ENCODE data around the gene TRPC4. TPM values are rescaled to one million over a fixed set of nuclear protein-coding genes. Genes with fewer than 3 reads are reported as not detected.

The TRPC4 gene
- total RNA-seq, 1 donor from 2014 or later, result 2.6 TPM

- DNase-seq (ENCODE audit: low read depth), result no peak
- Histone ChIP-seq H3K4me3 (ENCODE audit: low read depth, low read length) (no peak overlapping the region), H3K27me3 (ENCODE audit: control insufficient read depth, insufficient read depth, low read length) (no peaks in the 10 kb centered on the region), H3K36me3 (ENCODE audit: control insufficient read depth, insufficient read depth, low read length) (no peaks in the 10 kb centered on the region)
- TF ChIP-seq, protein P1, sequence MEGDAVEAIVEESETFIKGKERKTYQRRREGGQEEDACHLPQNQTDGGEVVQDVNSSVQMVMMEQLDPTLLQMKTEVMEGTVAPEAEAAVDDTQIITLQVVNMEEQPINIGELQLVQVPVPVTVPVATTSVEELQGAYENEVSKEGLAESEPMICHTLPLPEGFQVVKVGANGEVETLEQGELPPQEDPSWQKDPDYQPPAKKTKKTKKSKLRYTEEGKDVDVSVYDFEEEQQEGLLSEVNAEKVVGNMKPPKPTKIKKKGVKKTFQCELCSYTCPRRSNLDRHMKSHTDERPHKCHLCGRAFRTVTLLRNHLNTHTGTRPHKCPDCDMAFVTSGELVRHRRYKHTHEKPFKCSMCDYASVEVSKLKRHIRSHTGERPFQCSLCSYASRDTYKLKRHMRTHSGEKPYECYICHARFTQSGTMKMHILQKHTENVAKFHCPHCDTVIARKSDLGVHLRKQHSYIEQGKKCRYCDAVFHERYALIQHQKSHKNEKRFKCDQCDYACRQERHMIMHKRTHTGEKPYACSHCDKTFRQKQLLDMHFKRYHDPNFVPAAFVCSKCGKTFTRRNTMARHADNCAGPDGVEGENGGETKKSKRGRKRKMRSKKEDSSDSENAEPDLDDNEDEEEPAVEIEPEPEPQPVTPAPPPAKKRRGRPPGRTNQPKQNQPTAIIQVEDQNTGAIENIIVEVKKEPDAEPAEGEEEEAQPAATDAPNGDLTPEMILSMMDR (IDR thresholded peaks at IDR 0.05; ENCODE audit: insufficient read depth, low read length, poor library complexity, severe bottlenecking), result peak; percentile 21
Measured at GRCh38 chr13:37769078-37769477, 100.5 kb downstream of the TRPC4 start.

DNA sequence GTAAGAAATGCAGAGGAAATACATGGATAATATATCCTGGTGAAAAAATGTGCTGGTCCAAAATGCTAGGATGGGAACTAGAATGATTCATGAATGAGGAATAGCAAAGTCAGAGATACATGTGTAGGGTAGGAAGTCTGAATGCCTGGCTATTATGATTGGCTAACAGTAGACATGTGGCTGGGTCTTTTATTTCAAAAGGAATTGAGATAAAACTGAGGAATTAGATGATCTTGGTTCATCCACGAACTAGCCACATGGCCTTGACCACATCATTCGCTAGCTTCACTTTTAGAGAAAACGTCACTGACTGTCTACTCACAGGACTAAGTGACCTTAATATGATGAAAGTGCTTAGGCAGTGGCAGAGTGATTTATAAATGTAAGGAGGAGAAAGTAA, 103.1 kb downstream of the TRPC4 start:
- Histone ChIP-seq H3K4me3 (ENCODE audit: low read depth, low read length) (no peak overlapping the region), H3K27me3 (ENCODE audit: control insufficient read depth, insufficient read depth, low read length) (no peaks in the 10 kb centered on the region), H3K36me3 (ENCODE audit: control insufficient read depth, insufficient read depth, low read length) (no peaks in the 10 kb centered on the region)
- no peak for DNase-seq (ENCODE audit: low read depth)
- TF ChIP-seq, protein P1 (IDR thresholded peaks at IDR 0.05; ENCODE audit: insufficient read depth, low read length, poor library complexity, severe bottlenecking), result no peak

GRCh38 chr13:37755349-37755748, 114.2 kb downstream of the TRPC4 start:
- Histone ChIP-seq H3K36me3 (ENCODE audit: control insufficient read depth, insufficient read depth, low read length) (no peaks in the 10 kb centered on the region), H3K27me3 (ENCODE audit: control insufficient read depth, insufficient read depth, low read length) (no peaks in the 10 kb centered on the region), H3K4me3 (ENCODE audit: low read depth, low read length) (no peak overlapping the region)
- no peak for DNase-seq (ENCODE audit: low read depth)
- TF ChIP-seq, protein P1 (IDR thresholded peaks at IDR 0.05; ENCODE audit: insufficient read depth, low read length, poor library complexity, severe bottlenecking), result no peak

DNA sequence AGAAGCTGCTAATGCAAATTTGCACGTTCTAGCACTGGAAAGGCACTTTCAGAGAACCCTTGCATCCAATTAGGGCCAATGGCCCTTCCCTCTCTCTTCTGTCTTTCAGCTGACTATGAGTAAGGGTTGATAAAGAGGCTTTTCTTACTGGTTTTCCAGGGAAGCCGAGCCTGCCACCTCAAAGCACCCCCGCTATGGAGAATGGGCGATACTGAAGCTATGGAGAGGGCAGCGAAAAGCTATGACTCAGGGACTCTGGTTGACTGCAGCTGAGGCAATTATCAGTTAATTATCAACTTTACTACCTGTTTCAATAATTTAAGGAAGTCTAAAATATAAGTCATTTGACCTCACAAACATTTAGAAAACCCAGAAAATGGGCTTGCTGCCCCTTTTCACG, 115.8 kb downstream of the TRPC4 start:
- peak; percentile 92 for DNase-seq (ENCODE audit: low read depth)
- Histone ChIP-seq H3K36me3 (ENCODE audit: control insufficient read depth, insufficient read depth, low read length) (no peaks in the 10 kb centered on the region), H3K27me3 (ENCODE audit: control insufficient read depth, insufficient read depth, low read length) (no peaks in the 10 kb centered on the region), H3K4me3 (ENCODE audit: low read depth, low read length) (no peak overlapping the region)
- TF ChIP-seq, protein P1 (IDR thresholded peaks at IDR 0.05; ENCODE audit: insufficient read depth, low read length, poor library complexity, severe bottlenecking), result no peak

GRCh38 chr13:37752146-37752545, 117.4 kb downstream of the TRPC4 start:
- H3K36me3 ChIP-seq (ENCODE audit: control insufficient read depth, insufficient read depth, low read length), result no peaks in the 10 kb centered on the region
- TF ChIP-seq, protein P1 (IDR thresholded peaks at IDR 0.05; ENCODE audit: insufficient read depth, low read length, poor library complexity, severe bottlenecking), result no peak
- no peak for DNase-seq (ENCODE audit: low read depth)

GRCh38 chr13:37751025-37751424, 118.5 kb downstream of the TRPC4 start:
- DNase-seq (ENCODE audit: low read depth), result no peak
- TF ChIP-seq, protein P1 (IDR thresholded peaks at IDR 0.05; ENCODE audit: insufficient read depth, low read length, poor library complexity, severe bottlenecking), result no peak
- Histone ChIP-seq H3K4me3 (ENCODE audit: low read depth, low read length) (no peak overlapping the region), H3K27me3 (ENCODE audit: control insufficient read depth, insufficient read depth, low read length) (no peaks in the 10 kb centered on the region), H3K36me3 (ENCODE audit: control insufficient read depth, insufficient read depth, low read length) (no peaks in the 10 kb centered on the region)

More at GRCh38 chr13:37752146-37752545, 117.4 kb downstream of the TRPC4 start:
- Histone ChIP-seq H3K27me3 (ENCODE audit: control insufficient read depth, insufficient read depth, low read length) (no peaks in the 10 kb centered on the region), H3K4me3 (ENCODE audit: low read depth, low read length) (no peak overlapping the region)
